HG03378 (cell line): ENCODE results near the gene PHF13.
"Not testable (repeated sequence)": the region's sequence is repeated elsewhere in the genome, so short reads cannot be mapped to it uniquely, and the experiment has no call there.

ENCODE experiments used
- ATAC-seq: cut with Tn5 transposase; IDR thresholded peaks from one replicate; pipeline ENCODE4 v1.9.1; 2021; ENCODE audit warnings: mild to moderate bottlenecking, moderate library complexity; ENCODE audit not compliant: unreplicated experiment

The PHF13 gene

DNA sequence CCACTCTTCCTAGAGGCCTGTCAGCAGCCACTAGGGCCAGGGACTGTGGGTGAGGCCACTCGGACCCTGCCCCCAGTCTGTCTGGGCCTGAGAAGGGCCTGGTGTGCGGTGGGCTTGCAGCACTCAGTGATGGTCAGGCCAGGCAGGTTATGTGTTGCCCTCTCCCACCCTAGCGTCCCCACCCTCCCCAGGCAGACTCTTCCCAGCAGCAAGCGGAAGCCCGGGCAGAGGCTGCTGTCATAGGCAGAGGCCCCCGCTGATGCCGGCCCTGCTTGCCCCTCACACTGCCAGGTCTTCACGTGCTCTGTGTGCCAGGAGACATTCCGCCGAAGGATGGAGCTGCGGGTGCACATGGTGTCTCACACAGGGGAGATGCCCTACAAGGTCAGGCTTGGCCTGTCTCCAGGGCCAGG is 27.1 kb upstream of the PHF13 start:
- ATAC-seq = no peak

DNA sequence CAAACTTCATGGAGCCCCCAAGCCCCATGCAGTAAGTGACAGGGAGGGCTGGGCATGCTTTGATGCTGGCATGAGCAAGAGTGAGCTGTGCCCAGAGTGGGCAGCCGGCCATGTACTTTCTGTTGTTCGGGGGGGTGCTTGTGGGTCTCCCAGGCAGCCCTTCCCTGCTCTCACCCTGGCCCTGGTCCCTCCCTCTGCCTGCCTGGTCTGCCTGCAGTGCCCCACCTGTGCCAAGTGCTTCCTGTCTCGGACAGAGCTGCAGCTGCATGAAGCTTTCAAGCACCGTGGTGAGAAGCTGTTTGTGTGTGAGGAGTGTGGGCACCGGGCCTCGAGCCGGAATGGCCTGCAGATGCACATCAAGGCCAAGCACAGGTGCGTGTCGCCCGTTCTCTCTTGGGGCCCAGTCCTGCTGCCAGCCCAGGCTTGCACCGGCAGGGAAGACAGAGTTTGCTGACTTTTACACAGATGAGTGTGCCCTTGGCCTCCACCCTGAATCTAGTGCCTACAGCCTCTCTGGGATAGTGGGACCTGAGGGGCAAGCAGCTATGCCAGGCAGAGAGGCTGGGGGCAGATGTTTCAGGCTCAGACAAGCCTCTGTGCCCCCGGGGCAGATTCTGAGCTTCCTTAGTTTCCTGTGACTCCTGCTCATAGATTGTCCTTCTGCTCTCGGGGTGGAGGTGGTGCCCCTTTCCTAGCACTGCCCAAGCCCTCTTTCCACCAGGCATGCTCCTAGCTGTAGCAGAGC is 26.1 kb upstream of the PHF13 start:
- ATAC-seq = no peak

DNA sequence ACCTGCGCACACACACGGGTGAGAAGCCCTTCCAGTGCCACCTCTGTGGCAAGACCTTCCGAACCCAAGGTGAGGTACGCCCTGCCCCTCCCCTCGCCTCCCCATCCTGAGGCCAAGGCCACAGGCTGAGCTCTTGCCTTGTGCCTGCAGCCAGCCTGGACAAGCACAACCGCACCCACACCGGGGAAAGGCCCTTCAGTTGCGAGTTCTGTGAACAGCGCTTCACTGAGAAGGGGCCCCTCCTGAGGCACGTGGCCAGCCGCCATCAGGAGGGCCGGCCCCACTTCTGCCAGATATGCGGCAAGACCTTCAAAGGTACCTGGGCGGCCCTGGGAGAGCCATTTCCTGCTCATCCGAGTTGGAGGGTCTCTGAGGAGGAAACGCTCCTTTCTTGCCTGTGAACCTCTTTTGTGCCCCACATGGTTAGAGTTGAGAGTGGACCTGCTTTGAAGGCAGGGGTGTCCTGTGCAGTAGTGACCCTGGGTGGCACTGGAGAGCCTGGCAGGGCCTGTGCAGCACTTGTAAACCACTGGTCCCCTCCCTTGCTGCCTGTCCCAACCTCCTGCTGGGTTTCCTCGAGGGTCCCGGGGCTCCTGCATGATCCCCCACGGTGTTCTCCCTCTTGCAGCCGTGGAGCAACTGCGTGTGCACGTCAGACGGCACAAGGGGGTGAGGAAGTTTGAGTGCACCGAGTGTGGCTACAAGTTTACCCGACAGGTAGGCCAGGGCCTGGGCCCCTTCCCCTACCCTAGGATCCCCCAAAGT is 25.2 kb upstream of the PHF13 start:
- no peak for ATAC-seq

- ATAC-seq = no peak
Measured at GRCh38 chr1:6588893-6589520, 24.5 kb upstream of the PHF13 start.

DNA sequence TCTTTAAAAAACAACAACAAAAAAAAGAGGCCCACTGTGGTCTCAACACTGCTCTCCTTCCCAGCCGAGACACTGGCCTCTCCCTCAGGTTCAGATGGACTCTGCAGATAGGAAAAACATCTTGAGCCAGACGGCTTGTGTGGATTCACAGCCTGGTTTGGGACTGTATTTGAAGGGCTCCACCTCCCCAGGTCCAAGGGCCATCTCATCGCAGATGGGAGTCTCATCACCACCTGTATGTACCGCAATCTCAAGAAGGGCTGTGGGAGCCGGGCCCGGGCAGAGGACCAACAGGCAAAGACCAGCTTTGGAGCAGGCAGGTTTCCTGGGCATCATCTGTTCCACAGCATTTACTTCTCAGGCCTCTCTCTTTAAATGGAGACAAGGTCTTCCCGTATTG is 23.5 kb upstream of the PHF13 start:
- ATAC-seq = no peak

- no peak for ATAC-seq
Measured at GRCh38 chr1:6591222-6591621, 22.3 kb upstream of the PHF13 start.

GRCh38 chr1:6591644-6592043 is 21.9 kb upstream of the PHF13 start:
- ATAC-seq = no peak

DNA sequence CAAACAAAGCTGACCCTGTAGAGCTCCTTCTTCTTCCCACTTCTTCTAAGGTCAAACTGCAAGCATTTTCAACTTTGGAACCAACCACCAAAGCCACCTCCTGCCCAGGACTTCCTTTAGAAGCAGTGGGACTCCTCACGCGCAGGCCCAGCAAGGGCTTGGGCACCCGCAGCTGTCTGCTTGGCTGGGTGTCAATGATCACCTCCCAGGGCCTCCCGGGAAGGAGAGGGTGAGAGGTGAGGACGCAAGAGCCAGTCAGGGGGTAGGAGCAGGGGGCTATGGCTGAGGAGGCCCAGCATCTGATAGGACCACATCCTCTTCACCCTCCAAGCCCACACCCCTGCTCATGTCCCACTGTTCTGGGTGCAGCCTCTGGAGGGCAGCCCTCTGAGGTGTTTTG is 21.1 kb upstream of the PHF13 start:
- no peak for ATAC-seq

GRCh38 chr1:6592865-6593593 is 20.5 kb upstream of the PHF13 start:
- ATAC-seq = no peak

- no peak for ATAC-seq
Measured at GRCh38 chr1:6593810-6594209, 19.7 kb upstream of the PHF13 start.

DNA sequence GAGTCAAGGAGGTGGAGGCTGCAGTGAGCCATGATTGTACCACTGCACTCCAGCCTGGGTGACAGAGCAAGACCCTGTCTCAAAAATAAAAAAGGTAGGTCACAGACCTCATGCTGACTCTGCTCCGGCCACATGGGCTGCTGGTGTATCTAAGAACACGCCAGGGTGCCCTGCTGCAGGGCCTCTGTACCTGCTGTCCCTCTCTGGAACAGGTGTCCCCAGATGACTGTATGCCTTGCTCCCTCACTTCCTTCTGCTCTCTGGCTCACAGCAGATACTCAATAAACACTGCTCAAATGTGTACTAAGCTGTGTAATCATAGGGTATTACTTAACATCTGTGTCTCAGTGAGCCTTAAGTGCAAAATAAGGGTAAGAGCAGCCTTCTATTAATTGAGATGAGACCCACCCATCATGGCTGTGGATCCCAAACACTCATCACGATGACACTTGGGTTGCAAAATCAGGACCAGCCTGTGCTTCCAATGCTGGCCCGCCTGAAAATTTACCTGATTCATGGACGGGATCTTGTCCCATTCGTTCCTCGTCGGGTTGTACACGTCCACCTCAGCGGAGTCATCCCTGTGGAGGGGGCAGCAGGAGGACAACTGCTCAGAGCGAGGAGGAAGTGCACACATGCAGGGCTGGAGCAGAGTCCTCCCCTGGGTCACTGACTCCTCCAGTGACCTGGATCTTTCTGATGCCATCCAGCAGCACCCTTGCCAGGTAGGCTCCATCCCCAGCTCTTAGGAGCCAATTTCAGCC is 18.4 kb upstream of the PHF13 start:
- ATAC-seq = no peak

- no peak for ATAC-seq
Measured at GRCh38 chr1:6596351-6596750, 17.2 kb upstream of the PHF13 start.

- no peak for ATAC-seq
Measured at GRCh38 chr1:6596886-6597776, 16.4 kb upstream of the PHF13 start.

DNA sequence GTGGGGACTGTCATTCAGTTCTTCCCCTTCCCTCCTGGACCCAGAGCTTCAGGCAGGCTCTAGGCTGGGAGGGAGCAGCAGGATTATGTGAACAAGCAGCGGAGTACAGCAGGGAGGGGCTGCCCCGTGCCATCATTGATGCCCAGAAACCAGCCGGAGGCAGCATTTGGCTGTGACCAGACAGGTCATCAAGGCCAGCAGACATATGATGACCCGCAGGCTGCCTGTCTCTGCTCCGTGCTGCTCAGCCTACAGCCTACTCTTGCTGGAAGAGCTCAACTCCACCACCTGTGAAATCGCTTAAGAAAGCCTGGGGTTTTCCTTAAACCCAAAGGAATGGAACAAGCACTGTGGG is 15.8 kb upstream of the PHF13 start:
- ATAC-seq = no peak

DNA sequence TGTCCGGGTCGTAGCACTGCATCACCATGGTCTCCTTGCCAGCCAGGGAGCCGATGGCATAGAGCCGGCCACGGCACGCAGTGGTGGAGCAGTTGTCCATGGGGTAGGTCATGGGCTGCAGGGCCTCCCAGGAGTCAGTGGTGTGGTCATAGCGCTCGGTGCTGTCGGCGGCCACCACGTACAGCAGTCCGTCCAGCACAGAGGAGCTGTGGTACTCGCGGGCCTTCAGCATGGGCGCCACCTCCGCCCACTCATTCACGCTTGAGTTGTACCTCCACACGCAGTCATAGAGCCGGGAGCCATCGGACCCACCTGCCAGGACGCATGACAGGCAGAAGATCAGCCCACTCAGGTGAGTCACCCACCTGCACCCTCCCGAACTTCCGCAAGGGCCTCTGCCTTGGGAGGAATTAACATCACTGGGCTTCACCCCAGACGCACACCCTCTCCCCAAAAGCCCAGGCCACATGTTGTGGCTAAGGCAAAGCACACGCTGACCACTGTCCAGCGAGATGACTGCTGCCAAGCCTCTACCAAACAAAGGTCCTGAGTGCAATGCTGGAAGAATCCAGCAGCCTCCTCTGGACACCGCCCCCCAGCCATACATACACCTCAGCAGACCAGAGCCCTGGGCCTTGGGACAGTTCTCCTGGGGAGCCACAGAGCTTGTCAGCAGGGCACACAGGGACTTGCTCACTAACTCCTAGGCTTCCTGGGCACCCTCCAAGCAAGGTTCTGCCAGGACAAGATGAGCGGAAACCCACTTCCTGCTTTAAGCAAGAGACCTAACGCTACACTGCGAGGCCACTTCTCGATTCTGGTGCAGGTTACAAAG is 14.2 kb upstream of the PHF13 start:
- no peak for ATAC-seq

DNA sequence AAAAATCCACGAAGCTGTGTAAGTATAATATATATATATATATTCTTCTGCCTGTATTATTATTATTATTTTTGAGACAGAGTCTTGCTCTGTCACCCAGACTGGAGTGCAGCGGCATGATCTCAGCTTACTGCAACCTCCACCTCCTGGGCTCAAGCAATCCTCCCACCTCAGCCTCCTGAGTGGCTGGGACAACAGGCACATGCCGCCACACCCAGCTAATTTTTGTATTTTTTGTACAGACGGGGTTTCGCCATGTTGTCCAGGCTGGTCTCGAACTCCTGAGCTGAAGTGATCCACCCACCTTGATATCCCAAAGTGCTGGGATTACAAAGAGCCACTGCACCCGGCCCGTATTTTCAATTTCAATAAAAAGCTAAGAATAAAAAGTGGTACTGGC is 13.5 kb upstream of the PHF13 start:
- ATAC-seq = not testable (repeated sequence)

- no peak for ATAC-seq
Measured at GRCh38 chr1:6600410-6601048, 13.0 kb upstream of the PHF13 start.
